Vagina (tissue), 2 donors: ENCODE data around the gene C1QL1. TPM values are rescaled to one million over a fixed set of nuclear protein-coding genes. Genes with fewer than 3 reads are reported as not detected.

ENCODE experiments used
- DNase-seq, 2 donors: peaks; one replicate each; pipeline ENCODE4 v3.0.0-alpha.2; 2017; ENCODE audit errors: extremely low spot score in 2 of 2
- H3K27ac ChIP-seq: fragments of 200-600 bp; sonication (generic); one replicate; pipeline ENCODE4 v1.5.1; 2019
- H3K27me3 ChIP-seq: fragments of 200-600 bp; sonication (generic); one replicate; pipeline ENCODE4 v1.5.1; 2019
- H3K36me3 ChIP-seq, 2 donors: fragments of 200-600 bp; sonication (generic); one replicate each; pipeline ENCODE4 v1.5.1; 2017 to 2019
- H3K4me1 ChIP-seq: fragments of 200-600 bp; sonication (generic); one replicate; pipeline ENCODE4 v1.5.1; 2019
- H3K4me3 ChIP-seq, 2 donors: fragments of 200-600 bp; sonication (generic); 1 replicate in 1 of 2; 2 replicates in 1 of 2; pipeline ENCODE4 v1.5.1; 2016 to 2019
- H3K9me3 ChIP-seq: fragments of 200-600 bp; sonication (generic); one replicate; pipeline ENCODE4 v1.5.1; 2019
- CTCF ChIP-seq, 3 experiments: fragments of 450-650 bp in 2 of 3; fragments of 200-600 bp in 1 of 3; sonication (generic) in 1 of 3; IDR thresholded peaks; one replicate each; pipeline ENCODE4 v1.5.1; 2017 to 2019; ENCODE audit warnings: antibody characterized with exemption in 3 of 3, mild to moderate bottlenecking in 2 of 3, moderate library complexity in 2 of 3
- POLR2A ChIP-seq, 2 donors: fragments of 450-650 bp; IDR thresholded peaks; one replicate each; pipeline ENCODE4 v1.6.1; 2017; ENCODE audit warnings: antibody characterized with exemption in 2 of 2, mild to moderate bottlenecking in 2 of 2, moderate library complexity in 2 of 2
- POLR2AphosphoS5 ChIP-seq, 2 donors: sonication (generic); formaldehyde crosslinking; IDR thresholded peaks; one replicate each; pipeline ENCODE4 v1.9.0; 2017; ENCODE audit warnings: antibody characterized with exemption in 2 of 2, mild to moderate bottlenecking in 2 of 2, low read depth in 1 of 2; ENCODE audit not compliant: insufficient read depth in 1 of 2
- intact Hi-C: fragments of 100-400 bp; cut with DNase I; formaldehyde crosslinking; loops from one replicate; pipeline ENCODE4 v1.15.1; 2023
- microRNA-seq: library from miRNA; unstranded; fragments of <30 nt; microRNA quantifications from one replicate; pipeline ENCODE4, GENCODE V29; 2017; ENCODE audit warnings: borderline number of aligned reads, borderline replicate concordance
- small RNA-seq: library from RNA; depleted of rRNA; stranded (forward); fragments of <200 nt; gene quantifications from one replicate; pipeline ENCODE3, GENCODE V24; 2016
- total RNA-seq: library from RNA; depleted of rRNA; stranded (reverse); fragments of >200 nt; gene quantifications from one replicate; pipeline ENCODE4 v1.2.3, GENCODE V29; 2016

C1QL1 gene
- total RNA-seq, 1 donor from 2014 or later, result 6.9 TPM

- no peak for TF ChIP-seq CTCF (IDR thresholded peaks at IDR 0.05)
- TF ChIP-seq POLR2A (IDR thresholded peaks at IDR 0.05), result no peak
- TF ChIP-seq POLR2AphosphoS5 (IDR thresholded peaks at IDR 0.05; ENCODE audit: insufficient read depth in 1 of 2, low read depth in 1 of 2), result no peak
- H3K36me3 ChIP-seq, result no peaks in the 10 kb centered on the region
- no peaks in the 10 kb centered on the region for H3K27me3 ChIP-seq
- no peaks in the 10 kb centered on the region for H3K9me3 ChIP-seq
- intact Hi-C loops, result loop anchor here (10.0 kb wide), 1 partner anchor 191 kb away; no protein-coding TSS in a partner anchor
- H3K4me1 ChIP-seq, result peaks cover 23% of the 10 kb centered on the region
- no peak overlapping the region for H3K4me3 ChIP-seq
- no peak overlapping the region for H3K27ac ChIP-seq
- no peak for DNase-seq
Measured at GRCh38 chr17:44913676-44914075, 54.4 kb downstream of the C1QL1 start.

- DNase-seq, result no peak
- H3K9me3 ChIP-seq, result no peaks in the 10 kb centered on the region
- H3K27ac ChIP-seq, result no peak overlapping the region
- no peak for TF ChIP-seq CTCF (IDR thresholded peaks at IDR 0.05)
- H3K27me3 ChIP-seq, result no peaks in the 10 kb centered on the region
- peaks cover 23% of the 10 kb centered on the region for H3K4me1 ChIP-seq
- H3K36me3 ChIP-seq, result no peaks in the 10 kb centered on the region
- H3K4me3 ChIP-seq, result no peak overlapping the region
- intact Hi-C loops, result loop anchor here (10.0 kb wide), 1 partner anchor 192 kb away; no protein-coding TSS in a partner anchor
Measured at GRCh38 chr17:44912763-44913544, 55.1 kb downstream of the C1QL1 start.

GRCh38 chr17:44911133-44912001 lies 56.7 kb downstream of the C1QL1 start:
- no peak for DNase-seq
- Histone ChIP-seq H3K9me3 (no peaks in the 10 kb centered on the region), H3K27me3 (no peaks in the 10 kb centered on the region), H3K36me3 (no peaks in the 10 kb centered on the region), H3K27ac (no peak overlapping the region), H3K4me3 (peak overlapping the region; percentile 23 to 33), H3K4me1 (peaks cover 11% of the 10 kb centered on the region)
- intact Hi-C loops, result loop anchor here (10.0 kb wide), 1 partner anchor 193 kb away; no protein-coding TSS in a partner anchor
- TF ChIP-seq POLR2A (IDR thresholded peaks at IDR 0.05), result no peak
- no peak for TF ChIP-seq CTCF (IDR thresholded peaks at IDR 0.05)
- TF ChIP-seq POLR2AphosphoS5 (IDR thresholded peaks at IDR 0.05; ENCODE audit: insufficient read depth in 1 of 2, low read depth in 1 of 2), result no peak

GRCh38 chr17:44910231-44911106 lies 57.6 kb downstream of the C1QL1 start:
- peaks cover 11% of the 10 kb centered on the region for H3K4me1 ChIP-seq
- H3K9me3 ChIP-seq, result no peaks in the 10 kb centered on the region
- TF ChIP-seq CTCF (IDR thresholded peaks at IDR 0.05), result no peak
- no peak for TF ChIP-seq POLR2A (IDR thresholded peaks at IDR 0.05)
- no peak for TF ChIP-seq POLR2AphosphoS5 (IDR thresholded peaks at IDR 0.05; ENCODE audit: insufficient read depth in 1 of 2, low read depth in 1 of 2)
- no peaks in the 10 kb centered on the region for H3K36me3 ChIP-seq
- no peaks in the 10 kb centered on the region for H3K27me3 ChIP-seq
- intact Hi-C loops, result loop anchor here (10.0 kb wide), 1 partner anchor 194 kb away; no protein-coding TSS in a partner anchor
- DNase-seq, result no peak
- H3K4me3 ChIP-seq, result peak overlapping the region in 1 of 2 donors; percentile 33
- H3K27ac ChIP-seq, result no peak overlapping the region

Small RNA genes within 50 kb of the gene (microRNA-seq; reads per million reads assigned to microRNA genes)
- gene MIR6783, result not detected

Small RNA genes within 50 kb of the gene (small RNA-seq; reads per million reads assigned to genes)
- gene AC015936.2, result not detected
- not detected for gene MIR6783

Other genes starting within 250 kb of the C1QL1 start
- 3.7 TPM for gene ADAM11, start 209.3 kb downstream of the C1QL1 start, total RNA-seq
- 10.1 TPM for gene GJC1, start 138.0 kb downstream of the C1QL1 start, total RNA-seq
- not detected for gene HIGD1B, start 120.4 kb downstream of the C1QL1 start, total RNA-seq
- 55.5 TPM for gene EFTUD2, start 68.9 kb downstream of the C1QL1 start, total RNA-seq
- gene GFAP, start 52.8 kb downstream of the C1QL1 start, total RNA-seq, result not detected
- 0.74 TPM for gene KIF18B, start 20.5 kb downstream of the C1QL1 start, total RNA-seq
- gene DCAKD, start 83.3 kb upstream of the C1QL1 start, total RNA-seq, result 54.5 TPM
- 49.4 TPM for gene NMT1, start 93.0 kb upstream of the C1QL1 start, total RNA-seq
- gene PLCD3, start 164.2 kb upstream of the C1QL1 start, total RNA-seq, result 34.1 TPM
- gene ACBD4, start 167.4 kb upstream of the C1QL1 start, total RNA-seq, result 18.9 TPM
- gene HEXIM1, start 180.2 kb upstream of the C1QL1 start, total RNA-seq, result 27.5 TPM
- gene HEXIM2, start 193.6 kb upstream of the C1QL1 start, total RNA-seq, result 9.8 TPM